PFSK-1 (cell line): ENCODE measurements around the gene TMEM132D.

Source experiments
- FOXP2 ChIP-seq: optimal IDR thresholded peaks from 2 replicates; pipeline ENCODE3; 2011; ENCODE audit warnings: borderline replicate concordance, control low read depth, inconsistent platforms; ENCODE audit not compliant: insufficient read depth; ENCODE audit errors: extremely low read length, extremely low read depth
- POLR2AphosphoS5 ChIP-seq: IDR thresholded peaks from 2 replicates; pipeline ENCODE4 v1.6.1; 2012; ENCODE audit warnings: low read depth, mild to moderate bottlenecking, control low read depth, low read length, moderate library complexity
- REST ChIP-seq, 2 experiments: IDR thresholded peaks; 2 replicates each; pipeline versions ENCODE4 v1.6.1 to v1.8.0; 2011 to 2012; ENCODE audit warnings: low read depth in 2 of 2, low read length in 2 of 2, control low read depth in 1 of 2, inconsistent platforms in 1 of 2, mild to moderate bottlenecking in 1 of 2, moderate library complexity in 1 of 2; ENCODE audit not compliant: insufficient read depth in 1 of 2
- SIN3A ChIP-seq: IDR thresholded peaks from 2 replicates; pipeline ENCODE4 v1.6.1; 2012; ENCODE audit warnings: mild to moderate bottlenecking, low read length, moderate library complexity, borderline replicate concordance; ENCODE audit not compliant: insufficient read depth
- TAF1 ChIP-seq: IDR thresholded peaks from 2 replicates; pipeline ENCODE4 v1.6.1; 2012; ENCODE audit warnings: low read length, control low read depth, borderline replicate concordance; ENCODE audit not compliant: insufficient read depth

TMEM132D gene

GRCh38 chr12:129378496-129378895, 525.3 kb downstream of the TMEM132D start:
- TF ChIP-seq REST (IDR thresholded peaks at IDR 0.05; ENCODE audit: insufficient read depth in 1 of 2, low read depth in 2 of 2, low read length in 2 of 2) (no peak), POLR2AphosphoS5 (no peak), SIN3A (no peak), TAF1 (no peak), FOXP2 (no peak)

GRCh38 chr12:129373746-129374145, 530.1 kb downstream of the TMEM132D start:
- TF ChIP-seq TAF1 (no peak), FOXP2 (no peak), REST (IDR thresholded peaks at IDR 0.05; ENCODE audit: insufficient read depth in 1 of 2, low read depth in 2 of 2, low read length in 2 of 2) (no peak), SIN3A (no peak), POLR2AphosphoS5 (no peak)

GRCh38 chr12:129372876-129373275, 530.9 kb downstream of the TMEM132D start:
- no peak for TF ChIP-seq TAF1

GRCh38 chr12:129372348-129372747, 531.5 kb downstream of the TMEM132D start:
- TF ChIP-seq TAF1 (no peak), SIN3A (no peak), POLR2AphosphoS5 (no peak), FOXP2 (no peak), REST (IDR thresholded peaks at IDR 0.05; ENCODE audit: insufficient read depth in 1 of 2, low read depth in 2 of 2, low read length in 2 of 2) (no peak)

- no peak for TF ChIP-seq REST (IDR thresholded peaks at IDR 0.05; ENCODE audit: insufficient read depth in 1 of 2, low read depth in 2 of 2, low read length in 2 of 2)
- no peak for TF ChIP-seq SIN3A
- no peak for TF ChIP-seq FOXP2
- no peak for TF ChIP-seq TAF1
- TF ChIP-seq POLR2AphosphoS5: no peak
Observed at GRCh38 chr12:129371268-129371667, 532.6 kb downstream of the TMEM132D start.
